Measurements from ENCODE around the gene GASK1A. TPM values are rescaled to one million over a fixed set of nuclear protein-coding genes. Genes with fewer than 3 reads are reported as not detected.

GASK1A gene
- total and polyA plus RNA-seq, 11 donors, result 0.19 to 2.5 (median 0.51) TPM

GRCh38 chr3:43006825-43007224 lies 27.7 kb downstream of the GASK1A start:
- WGBS, 4 donors, result 84 to 96% (median 88%) methylated on average over 2 of the region's 2 CpGs
- no peaks in the 10 kb centered on the region for H3K36me3 ChIP-seq
- DNase-seq (no peak), ATAC-seq (no peak)
- intact Hi-C loops (cut with DNase I), result no loop called here
- H3K27ac ChIP-seq, result no peak overlapping the region
- H3K4me1 ChIP-seq, result peaks cover 0 to 13% (median 2%) of the 10 kb centered on the region in 12 donors
- TF ChIP-seq CTCF (IDR thresholded peaks at IDR 0.05) (no peak), POLR2A (IDR thresholded peaks at IDR 0.05) (no peak)
- H3K4me3 ChIP-seq, result no peak overlapping the region
- H3K27me3 ChIP-seq, result no peaks in the 10 kb centered on the region
- H3K9me3 ChIP-seq, result peaks cover 0 to 8% (median 0%) of the 10 kb centered on the region in 12 donors

GRCh38 chr3:43009547-43009946 lies 30.4 kb downstream of the GASK1A start:
- Histone ChIP-seq H3K4me1 (no peaks in the 10 kb centered on the region), H3K9me3 (peaks cover 0 to 25% (median 0%) of the 10 kb centered on the region in 12 donors), H3K4me3 (no peak overlapping the region), H3K36me3 (no peaks in the 10 kb centered on the region), H3K27me3 (no peaks in the 10 kb centered on the region), H3K27ac (no peak overlapping the region)
- TF ChIP-seq POLR2A (IDR thresholded peaks at IDR 0.05) (no peak), CTCF (IDR thresholded peaks at IDR 0.05) (no peak)
- 80 to 85% (median 83%) methylated on average over 3 of the region's 3 CpGs for WGBS, 4 donors
- intact Hi-C loops (cut with DNase I), result no loop called here
- no peak for DNase-seq
- no peak for ATAC-seq

- intact Hi-C loops (cut with DNase I), result no loop called here
- TF ChIP-seq CTCF (IDR thresholded peaks at IDR 0.05) (no peak), POLR2A (IDR thresholded peaks at IDR 0.05) (no peak)
- no peaks in the 10 kb centered on the region for H3K4me1 ChIP-seq
- peaks cover 0 to 30% (median 0%) of the 10 kb centered on the region in 12 donors for H3K9me3 ChIP-seq
- H3K4me3 ChIP-seq, result no peak overlapping the region
- ATAC-seq (no peak), DNase-seq (no peak)
- H3K36me3 ChIP-seq, result no peaks in the 10 kb centered on the region
- no peaks in the 10 kb centered on the region for H3K27me3 ChIP-seq
- no peak overlapping the region for H3K27ac ChIP-seq
Measured at GRCh38 chr3:43010638-43011037, 31.5 kb downstream of the GASK1A start.

- DNase-seq, result no peak
- Histone ChIP-seq H3K27ac (no peak overlapping the region), H3K36me3 (no peaks in the 10 kb centered on the region), H3K4me3 (no peak overlapping the region), H3K9me3 (peaks cover 0 to 34% (median 0%) of the 10 kb centered on the region in 12 donors), H3K27me3 (no peaks in the 10 kb centered on the region), H3K4me1 (no peaks in the 10 kb centered on the region)
- ATAC-seq, result no peak
- intact Hi-C loops (cut with DNase I), result no loop called here
- no peak for TF ChIP-seq POLR2A (IDR thresholded peaks at IDR 0.05)
- TF ChIP-seq CTCF (IDR thresholded peaks at IDR 0.05), result no peak
- WGBS, 4 donors, result 68 to 75% (median 73%) methylated on average over 3 of the region's 3 CpGs
Measured at GRCh38 chr3:43011638-43012037, 32.5 kb downstream of the GASK1A start.

Measured in heart left ventricle (tissue), 16 donors.